ENCODE results near the gene CACNA1A.

CACNA1A gene

GRCh38 chr19:13225973-13226865, 280.1 kb downstream of the CACNA1A start:
- TF ChIP-seq, protein P1, sequence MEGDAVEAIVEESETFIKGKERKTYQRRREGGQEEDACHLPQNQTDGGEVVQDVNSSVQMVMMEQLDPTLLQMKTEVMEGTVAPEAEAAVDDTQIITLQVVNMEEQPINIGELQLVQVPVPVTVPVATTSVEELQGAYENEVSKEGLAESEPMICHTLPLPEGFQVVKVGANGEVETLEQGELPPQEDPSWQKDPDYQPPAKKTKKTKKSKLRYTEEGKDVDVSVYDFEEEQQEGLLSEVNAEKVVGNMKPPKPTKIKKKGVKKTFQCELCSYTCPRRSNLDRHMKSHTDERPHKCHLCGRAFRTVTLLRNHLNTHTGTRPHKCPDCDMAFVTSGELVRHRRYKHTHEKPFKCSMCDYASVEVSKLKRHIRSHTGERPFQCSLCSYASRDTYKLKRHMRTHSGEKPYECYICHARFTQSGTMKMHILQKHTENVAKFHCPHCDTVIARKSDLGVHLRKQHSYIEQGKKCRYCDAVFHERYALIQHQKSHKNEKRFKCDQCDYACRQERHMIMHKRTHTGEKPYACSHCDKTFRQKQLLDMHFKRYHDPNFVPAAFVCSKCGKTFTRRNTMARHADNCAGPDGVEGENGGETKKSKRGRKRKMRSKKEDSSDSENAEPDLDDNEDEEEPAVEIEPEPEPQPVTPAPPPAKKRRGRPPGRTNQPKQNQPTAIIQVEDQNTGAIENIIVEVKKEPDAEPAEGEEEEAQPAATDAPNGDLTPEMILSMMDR (IDR thresholded peaks at IDR 0.05; ENCODE audit: extremely low read depth, missing control alignments) = no peak
- DNase-seq (ENCODE audit: low spot score) = no peak

- no peak for DNase-seq (ENCODE audit: low spot score)
- TF ChIP-seq, protein P1 (IDR thresholded peaks at IDR 0.05; ENCODE audit: extremely low read depth, missing control alignments) = no peak
Observed at GRCh38 chr19:13225085-13225484, 281.2 kb downstream of the CACNA1A start.

GRCh38 chr19:13220847-13221246, 285.4 kb downstream of the CACNA1A start:
- TF ChIP-seq, protein P1 (IDR thresholded peaks at IDR 0.05; ENCODE audit: extremely low read depth, missing control alignments) = no peak
- no peak for DNase-seq (ENCODE audit: low spot score)

DNA sequence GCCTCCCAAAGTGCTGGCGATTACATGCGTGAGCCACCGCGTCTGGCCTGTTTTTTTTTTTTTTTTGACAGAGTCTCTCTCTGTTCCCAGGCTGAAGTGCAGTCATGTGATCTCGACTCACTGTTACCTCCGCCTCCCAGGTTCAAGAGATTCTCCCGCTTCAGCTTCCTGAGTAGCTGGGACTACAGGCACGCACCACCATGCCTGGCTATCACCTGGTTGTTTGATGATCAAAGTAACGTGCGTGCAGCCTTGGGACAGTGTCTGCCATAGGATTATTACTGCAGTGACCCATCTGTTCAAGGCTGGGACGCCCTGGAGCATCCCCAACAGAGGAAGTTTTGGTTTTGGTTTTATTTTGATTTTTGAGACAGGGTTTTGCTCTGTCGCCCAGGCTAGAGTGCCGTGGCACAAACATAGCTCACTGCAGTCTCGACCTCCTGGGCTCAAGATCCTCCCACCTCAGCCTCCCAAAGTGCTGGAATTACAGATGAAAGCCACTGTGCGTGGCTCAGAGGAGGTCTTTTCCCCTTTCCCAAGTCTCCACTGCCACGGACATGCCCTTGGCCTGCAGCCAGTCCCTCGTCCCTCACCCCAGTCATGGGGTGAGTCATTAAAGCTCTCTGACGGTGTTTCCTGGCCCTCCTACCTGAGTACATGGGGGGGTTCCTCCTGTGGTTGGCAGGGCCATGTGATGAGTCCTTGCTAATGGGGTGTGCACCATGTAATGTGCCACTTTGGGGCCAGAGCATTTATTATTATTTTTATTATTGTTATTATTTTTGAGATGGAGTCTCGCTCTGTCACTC, 290.5 kb downstream of the CACNA1A start:
- DNase-seq (ENCODE audit: low spot score) = no peak
- TF ChIP-seq, protein P1 (IDR thresholded peaks at IDR 0.05; ENCODE audit: extremely low read depth, missing control alignments) = no peak

DNA sequence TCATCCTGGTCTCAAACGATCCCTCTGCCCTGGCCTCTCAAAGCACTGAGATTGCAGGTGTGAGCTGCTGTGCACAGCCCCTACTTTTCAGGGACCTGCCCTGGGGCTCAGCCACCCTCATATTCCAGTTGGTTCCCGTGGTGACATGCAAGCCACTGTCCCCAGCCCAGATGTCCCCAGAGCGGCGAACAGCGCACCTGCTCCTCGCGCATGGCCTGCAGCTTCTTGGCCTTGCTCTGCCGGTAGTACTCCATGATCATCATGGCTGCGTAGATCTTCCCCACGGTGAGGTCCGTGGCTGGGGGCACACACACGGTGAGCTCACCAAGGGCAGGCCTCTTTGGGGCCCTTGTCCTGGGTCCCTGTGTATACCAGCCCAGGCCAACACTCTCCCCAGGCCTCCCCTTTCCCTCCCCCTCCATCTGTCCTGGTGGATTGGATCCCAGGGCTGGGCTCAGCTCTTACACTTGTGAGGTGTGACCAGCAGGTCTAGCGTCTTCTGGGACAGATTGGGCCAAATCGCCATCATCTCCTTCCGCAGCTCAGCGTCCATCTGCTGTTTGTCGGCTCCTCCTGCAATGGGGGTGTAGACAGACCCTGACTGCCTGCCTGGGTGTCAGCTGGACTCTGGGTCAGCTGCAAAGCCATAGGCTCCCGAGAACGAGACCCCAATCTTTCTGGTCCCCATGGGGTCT, 292.1 kb downstream of the CACNA1A start:
- TF ChIP-seq, protein P1 (IDR thresholded peaks at IDR 0.05; ENCODE audit: extremely low read depth, missing control alignments) = no peak
- DNase-seq (ENCODE audit: low spot score) = no peak

- DNase-seq (ENCODE audit: low spot score) = peak; percentile 70
Observed at GRCh38 chr19:13212759-13213330, 293.4 kb downstream of the CACNA1A start.

More at GRCh38 chr19:13212759-13213330, 293.4 kb downstream of the CACNA1A start:
- TF ChIP-seq, protein P1 (IDR thresholded peaks at IDR 0.05; ENCODE audit: extremely low read depth, missing control alignments) = peak; percentile 56

Measured in GM20000 (cell line).